Immature natural killer cell (primary cell): Measurements from ENCODE around the gene RPL22. TPM values are rescaled to one million over a fixed set of nuclear protein-coding genes. Genes with fewer than 3 reads are reported as not detected.

ENCODE experiments used
- DNase-seq, 3 donors: peaks; one replicate each; pipeline ENCODE4 v3.0.0; 2022; ENCODE audit warnings: mixed read lengths in 1 of 3
- H3K27ac Mint-ChIP-seq, 6 donors: one replicate each; pipeline ENCODE4 v1.8.0; 2020; ENCODE audit warnings: mixed read lengths in 6 of 6, mild to moderate bottlenecking in 5 of 6, inconsistent platforms in 4 of 6, moderate library complexity in 3 of 6
- H3K27me3 Mint-ChIP-seq, 3 donors: one replicate each; pipeline ENCODE4 v1.8.0; 2020 to 2021; ENCODE audit warnings: low read depth in 3 of 3, mild to moderate bottlenecking in 3 of 3, mixed read lengths in 3 of 3, moderate library complexity in 3 of 3, inconsistent platforms in 1 of 3
- H3K36me3 Mint-ChIP-seq, 3 donors: one replicate each; pipeline ENCODE4 v1.8.0; 2020; ENCODE audit warnings: mixed read lengths in 3 of 3, inconsistent platforms in 2 of 3, mild to moderate bottlenecking in 2 of 3
- H3K4me1 Mint-ChIP-seq, 2 donors: one replicate each; pipeline ENCODE4 v1.8.0; 2020; ENCODE audit warnings: inconsistent platforms in 2 of 2, mild to moderate bottlenecking in 2 of 2, mixed read lengths in 2 of 2, moderate library complexity in 1 of 2
- H3K4me3 Mint-ChIP-seq, 5 donors: one replicate each; pipeline ENCODE4 v1.8.0; 2020; ENCODE audit warnings: mild to moderate bottlenecking in 5 of 5, mixed read lengths in 5 of 5, inconsistent platforms in 3 of 5, moderate library complexity in 3 of 5
- H3K9me3 Mint-ChIP-seq, 6 donors: one replicate each; pipeline ENCODE4 v1.8.0; 2020; ENCODE audit warnings: mild to moderate bottlenecking in 6 of 6, mixed read lengths in 6 of 6, inconsistent platforms in 4 of 6, moderate library complexity in 3 of 6
- polyA plus RNA-seq, 3 donors: library from polyadenylated mRNA; unstranded; fragments of 300-500 nt; fragmentation: Illumina TruSeq; gene quantifications; one replicate each; pipeline ENCODE4 v1.2.3, GENCODE V29; 2021

RPL22 gene
- polyA plus RNA-seq, 3 donors from 2014 or later = 62.3 to 129 (median 124) TPM

DNA sequence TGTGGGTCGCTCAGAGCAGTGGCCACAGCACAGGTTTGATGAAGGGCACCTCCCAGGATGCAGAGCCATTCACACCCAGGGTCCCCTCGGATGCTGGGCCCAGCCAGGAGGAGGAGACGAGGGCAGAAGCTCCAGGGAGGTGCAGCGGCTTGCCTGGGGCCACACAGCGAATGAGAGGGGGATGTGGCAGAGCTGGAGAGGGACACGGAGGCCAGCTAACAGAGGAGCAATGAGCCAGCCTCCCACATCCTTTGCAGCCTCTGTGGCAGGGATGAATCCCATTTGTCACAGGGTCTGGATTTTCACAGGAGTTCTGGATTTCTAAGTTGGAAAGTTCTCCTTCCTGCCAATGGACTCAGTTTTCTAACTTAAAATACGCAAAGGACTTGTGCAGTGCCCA is 55.2 kb downstream of the RPL22 start:
- Mint-ChIP-seq H3K4me1 (peaks cover 4 to 17% of the 10 kb centered on the region in 2 donors), H3K9me3 (no peaks in the 10 kb centered on the region), H3K27ac (no peak overlapping the region), H3K36me3 (no peaks in the 10 kb centered on the region), H3K27me3 (peaks cover 0 to 8% (median 2%) of the 10 kb centered on the region in 3 donors), H3K4me3 (no peak overlapping the region)
- no peak for DNase-seq

DNA sequence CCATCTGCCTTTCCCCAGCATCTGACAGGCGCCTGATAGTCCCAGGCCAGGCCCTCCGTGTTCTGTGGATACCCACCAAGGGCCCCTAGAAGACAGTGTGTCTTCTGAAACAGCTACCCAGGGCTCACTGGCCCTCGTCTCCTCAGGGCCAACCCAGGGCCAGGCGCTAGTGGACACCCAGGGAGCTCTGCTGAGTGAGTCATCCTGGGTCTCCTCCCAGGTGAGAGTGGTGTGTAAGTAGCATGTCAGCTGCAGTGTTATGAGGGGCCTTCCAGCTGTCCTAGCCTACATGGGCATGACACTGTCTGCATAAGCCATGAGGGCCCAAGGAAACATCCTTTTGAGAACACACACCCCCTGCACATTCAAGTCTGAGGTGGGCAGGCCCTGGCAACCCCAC is 56.0 kb downstream of the RPL22 start:
- H3K36me3 Mint-ChIP-seq = no peaks in the 10 kb centered on the region
- no peak overlapping the region for H3K27ac Mint-ChIP-seq
- H3K4me3 Mint-ChIP-seq = no peak overlapping the region
- H3K4me1 Mint-ChIP-seq = peaks cover 2 to 14% of the 10 kb centered on the region in 2 donors
- H3K9me3 Mint-ChIP-seq = no peaks in the 10 kb centered on the region
- peaks cover 1 to 8% (median 2%) of the 10 kb centered on the region in 3 donors for H3K27me3 Mint-ChIP-seq
- DNase-seq = no peak

DNA sequence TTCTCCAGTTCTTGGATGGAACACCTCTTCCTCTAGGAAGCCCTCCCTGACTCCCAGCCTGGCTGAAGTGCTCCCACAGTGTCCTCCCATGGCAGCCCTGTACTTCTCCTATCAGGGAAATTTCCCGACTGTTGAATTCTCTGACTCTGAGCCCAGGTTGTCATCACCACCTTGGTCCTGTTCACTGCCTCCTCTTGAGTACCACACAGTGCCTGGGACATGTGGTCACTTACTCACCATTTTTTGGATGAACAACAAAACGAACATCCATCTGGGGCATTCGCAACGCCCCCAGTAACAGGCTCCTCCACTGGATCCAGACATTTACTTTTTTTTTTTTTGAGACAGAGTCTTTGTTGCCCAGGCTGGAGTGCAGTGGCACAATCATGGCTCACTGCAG is 56.7 kb downstream of the RPL22 start:
- H3K27me3 Mint-ChIP-seq = peaks cover 1 to 6% (median 2%) of the 10 kb centered on the region in 3 donors
- peak overlapping the region in 1 of 6 donors; percentile 6 for H3K27ac Mint-ChIP-seq
- peaks cover 0 to 8% of the 10 kb centered on the region in 2 donors for H3K4me1 Mint-ChIP-seq
- H3K36me3 Mint-ChIP-seq = no peaks in the 10 kb centered on the region
- H3K4me3 Mint-ChIP-seq = no peak overlapping the region
- DNase-seq = no peak
- H3K9me3 Mint-ChIP-seq = no peaks in the 10 kb centered on the region

DNA sequence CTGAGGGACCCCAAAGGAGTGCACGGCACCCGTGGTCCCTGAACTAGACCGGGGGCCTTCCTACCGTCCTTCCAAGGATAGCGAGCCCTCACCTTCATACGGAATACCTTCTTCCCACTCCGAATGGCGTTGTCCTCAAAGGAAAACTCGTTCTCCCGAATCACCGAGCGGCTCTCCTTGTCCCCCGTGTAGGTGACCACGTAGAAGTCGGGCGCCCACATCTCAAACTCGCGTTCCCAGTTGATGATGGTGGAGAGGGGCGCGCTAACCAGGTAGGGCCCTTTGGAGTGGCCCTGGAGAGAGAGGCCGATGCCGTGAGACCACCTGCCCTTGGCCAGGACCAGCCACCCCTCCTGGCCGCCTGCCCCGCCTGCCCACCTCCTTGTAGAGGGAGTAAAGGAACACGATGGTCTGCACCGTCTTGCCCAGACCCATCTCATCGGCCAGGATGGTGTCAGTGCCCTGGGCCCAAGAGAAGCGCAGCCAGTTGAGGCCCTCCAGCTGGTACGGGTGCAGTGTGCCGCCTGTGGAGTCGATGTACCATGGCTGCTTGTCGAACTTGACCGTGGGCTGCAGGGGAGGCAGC is 57.3 kb downstream of the RPL22 start:
- DNase-seq = no peak
- peaks cover 1 to 4% (median 2%) of the 10 kb centered on the region in 3 donors for H3K27me3 Mint-ChIP-seq
- H3K36me3 Mint-ChIP-seq = no peaks in the 10 kb centered on the region
- no peak overlapping the region for H3K27ac Mint-ChIP-seq
- H3K9me3 Mint-ChIP-seq = no peaks in the 10 kb centered on the region
- peaks cover 0 to 2% of the 10 kb centered on the region in 2 donors for H3K4me1 Mint-ChIP-seq
- no peak overlapping the region for H3K4me3 Mint-ChIP-seq

DNA sequence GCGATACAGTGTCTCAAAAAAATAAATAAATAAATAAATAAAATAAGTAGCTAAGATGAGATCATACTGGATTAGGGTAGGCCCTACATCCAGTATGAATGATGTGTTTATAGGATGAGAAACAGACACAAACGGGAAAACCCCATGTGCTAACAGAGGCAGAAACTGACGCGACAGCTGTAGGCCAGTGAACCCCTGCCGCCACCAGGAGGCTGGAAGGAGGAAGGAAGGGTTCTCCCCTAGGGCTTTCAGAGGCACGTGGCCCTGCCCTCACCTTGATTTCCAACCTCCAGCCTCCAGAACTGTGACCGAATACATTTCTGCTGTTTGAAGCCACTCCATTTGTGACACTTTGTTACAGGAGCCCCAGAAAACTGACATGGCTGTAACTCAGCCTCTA is 57.8 kb downstream of the RPL22 start:
- no peak overlapping the region for H3K4me3 Mint-ChIP-seq
- peaks cover 1 to 4% (median 2%) of the 10 kb centered on the region in 3 donors for H3K27me3 Mint-ChIP-seq
- H3K36me3 Mint-ChIP-seq = no peaks in the 10 kb centered on the region
- H3K9me3 Mint-ChIP-seq = no peaks in the 10 kb centered on the region
- DNase-seq = no peak
- H3K4me1 Mint-ChIP-seq = no peaks in the 10 kb centered on the region
- no peak overlapping the region for H3K27ac Mint-ChIP-seq

DNA sequence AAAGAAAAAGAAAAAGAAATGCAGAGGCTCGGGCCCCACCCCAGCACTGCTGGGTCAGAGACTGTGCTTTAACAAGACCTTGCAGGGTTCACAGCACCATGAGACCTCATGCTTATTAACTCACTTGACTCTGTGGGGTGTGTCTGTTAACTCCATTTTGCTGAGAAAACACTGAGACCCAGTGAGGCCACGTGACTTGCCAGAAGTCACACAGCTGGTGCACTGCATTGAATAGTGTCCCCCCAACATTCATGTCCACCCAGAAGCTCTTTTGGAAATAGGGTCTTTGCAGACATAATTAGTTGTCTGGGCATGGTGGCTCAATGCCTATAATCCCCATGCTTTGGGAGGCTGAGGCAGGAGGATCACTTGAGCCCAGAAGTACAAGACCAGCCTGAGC is 59.0 kb downstream of the RPL22 start:
- Mint-ChIP-seq H3K9me3 (no peaks in the 10 kb centered on the region), H3K27me3 (peaks cover 0 to 4% (median 1%) of the 10 kb centered on the region in 3 donors), H3K36me3 (no peaks in the 10 kb centered on the region), H3K4me1 (no peaks in the 10 kb centered on the region), H3K4me3 (no peak overlapping the region), H3K27ac (no peak overlapping the region)
- DNase-seq = no peak

DNA sequence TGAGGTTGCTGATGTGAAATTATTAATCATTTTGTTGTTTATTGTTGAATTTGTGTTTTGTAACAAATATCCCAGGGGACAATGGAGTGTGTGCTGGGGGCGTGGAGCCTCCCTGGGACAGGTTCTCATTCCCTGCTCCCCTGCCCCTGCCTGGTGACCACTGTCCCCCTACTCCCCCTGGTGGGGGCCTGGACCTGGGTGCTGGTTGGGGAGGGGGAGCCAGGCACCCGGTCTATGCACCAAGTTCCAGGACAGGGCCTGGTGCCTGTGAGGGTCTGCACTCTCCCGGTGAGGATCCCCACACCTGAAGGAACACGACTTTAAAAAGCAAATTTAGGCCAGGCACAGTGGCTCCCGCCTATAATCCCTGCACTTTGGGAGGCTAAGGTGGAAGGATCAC is 61.6 kb downstream of the RPL22 start:
- H3K27ac Mint-ChIP-seq = no peak overlapping the region
- H3K36me3 Mint-ChIP-seq = no peaks in the 10 kb centered on the region
- H3K4me3 Mint-ChIP-seq = no peak overlapping the region
- no peaks in the 10 kb centered on the region for H3K9me3 Mint-ChIP-seq
- no peak for DNase-seq
- H3K27me3 Mint-ChIP-seq = peaks cover 0 to 3% (median 1%) of the 10 kb centered on the region in 3 donors
- H3K4me1 Mint-ChIP-seq = no peaks in the 10 kb centered on the region

DNA sequence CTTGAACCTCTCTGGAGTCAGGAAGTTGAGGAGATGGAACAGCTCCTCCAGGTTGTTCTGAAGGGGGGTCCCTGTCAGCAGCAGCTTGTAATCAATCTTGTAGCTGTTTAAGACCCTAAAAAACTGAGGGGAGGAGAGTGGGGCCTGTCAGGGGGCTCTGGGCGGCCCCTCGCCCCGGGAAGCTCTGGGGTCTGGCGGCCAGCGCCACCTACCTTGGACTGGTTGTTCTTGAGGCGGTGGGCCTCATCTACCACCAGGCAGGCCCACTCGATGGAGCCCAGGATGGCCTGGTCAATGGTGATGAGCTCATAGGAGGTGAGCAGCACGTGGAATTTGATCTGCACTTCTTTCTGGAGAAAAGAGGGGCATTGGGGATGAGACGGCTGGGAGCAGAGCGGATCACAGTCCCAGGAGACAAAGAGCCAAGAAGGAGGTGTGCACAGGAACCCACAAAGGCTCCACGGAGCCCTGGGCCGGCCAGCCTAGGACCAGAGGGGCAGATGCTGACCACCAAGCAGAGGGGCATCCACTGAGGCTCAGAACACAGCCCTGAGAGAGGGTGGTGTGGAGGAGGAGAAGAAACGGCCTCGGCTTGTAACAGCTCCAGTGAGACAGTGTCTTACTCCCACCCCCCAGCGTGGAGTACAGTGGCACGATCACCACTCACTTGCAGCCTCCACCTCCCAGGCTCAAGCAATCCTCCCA is 62.7 kb downstream of the RPL22 start:
- Mint-ChIP-seq H3K9me3 (peaks cover 0 to 3% (median 0%) of the 10 kb centered on the region in 6 donors), H3K4me3 (no peak overlapping the region), H3K4me1 (no peaks in the 10 kb centered on the region), H3K27me3 (peaks cover 0 to 2% (median 1%) of the 10 kb centered on the region in 3 donors), H3K27ac (no peak overlapping the region), H3K36me3 (no peaks in the 10 kb centered on the region)
- DNase-seq = no peak

Other genes starting within 250 kb of the RPL22 start
- 1 to 10 TPM in 1 of 3 donors, under 1 TPM in 2; 0.59 to 1.4 (median 1.00) TPM for gene NPHP4, start 207.2 kb downstream of the RPL22 start, polyA plus RNA-seq
- gene KCNAB2, start 153.7 kb downstream of the RPL22 start, polyA plus RNA-seq = 10 to 100 TPM; 26.1 to 73.8 (median 42.7) TPM
- under 1 TPM in 1 of 3 donors, not detected in 2; 0.12 TPM for gene CHD5, start 19.3 kb downstream of the RPL22 start, polyA plus RNA-seq
- gene RNF207, start 6.5 kb upstream of the RPL22 start, polyA plus RNA-seq = 1 to 10 TPM in 1 of 3 donors, under 1 TPM in 1, not detected in 1; 0.19 to 3.0 TPM
- gene ICMT, start 36.4 kb upstream of the RPL22 start, polyA plus RNA-seq = 10 to 100 TPM; 17.3 to 30.7 (median 20.4) TPM
- not detected for gene HES3, start 44.6 kb upstream of the RPL22 start, polyA plus RNA-seq
- 1 to 10 TPM in 1 of 3 donors, under 1 TPM in 2; 0.58 to 1.5 (median 0.68) TPM for gene GPR153, start 61.5 kb upstream of the RPL22 start, polyA plus RNA-seq
- 10 to 100 TPM; 26.7 to 31.2 (median 28.9) TPM for gene ACOT7, start 194.2 kb upstream of the RPL22 start, polyA plus RNA-seq
- not detected for gene HES2, start 220.3 kb upstream of the RPL22 start, polyA plus RNA-seq
- not detected for gene ESPN, start 225.2 kb upstream of the RPL22 start, polyA plus RNA-seq